ENCODE data around the gene TRIM67.

The TRIM67 gene

GRCh38 chr1:231182317-231182716 lies 20.5 kb downstream of the TRIM67 start:
- H3K4me3 ChIP-seq (ENCODE audit: low read depth, low read length), result no peak overlapping the region

- H3K4me3 ChIP-seq (ENCODE audit: low read depth, low read length), result no peak overlapping the region
These were observed 22.1 kb downstream of the TRIM67 start for GRCh38 chr1:231183639-231184590.

DNA sequence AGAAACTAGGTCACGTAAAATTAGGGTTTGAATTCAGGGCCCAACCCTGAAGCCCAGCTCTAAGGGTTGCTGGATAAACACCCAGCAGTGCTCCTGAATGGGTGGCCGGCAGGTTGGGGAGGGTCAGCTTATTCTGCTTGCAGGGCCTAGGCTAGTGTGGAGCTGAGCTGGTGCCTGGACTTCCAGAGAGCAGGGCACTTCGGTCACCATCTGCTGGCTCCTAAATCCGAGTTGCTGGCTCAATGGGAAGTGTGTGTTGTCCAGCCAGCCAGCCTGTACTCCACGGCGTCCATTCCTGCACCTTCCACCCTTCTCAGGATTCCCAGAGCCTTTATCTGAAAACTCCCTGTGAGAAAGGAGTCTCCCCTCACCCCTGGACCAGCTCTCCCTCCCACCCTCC lies 23.0 kb downstream of the TRIM67 start:
- H3K4me3 ChIP-seq (ENCODE audit: low read depth, low read length), result no peak overlapping the region

DNA sequence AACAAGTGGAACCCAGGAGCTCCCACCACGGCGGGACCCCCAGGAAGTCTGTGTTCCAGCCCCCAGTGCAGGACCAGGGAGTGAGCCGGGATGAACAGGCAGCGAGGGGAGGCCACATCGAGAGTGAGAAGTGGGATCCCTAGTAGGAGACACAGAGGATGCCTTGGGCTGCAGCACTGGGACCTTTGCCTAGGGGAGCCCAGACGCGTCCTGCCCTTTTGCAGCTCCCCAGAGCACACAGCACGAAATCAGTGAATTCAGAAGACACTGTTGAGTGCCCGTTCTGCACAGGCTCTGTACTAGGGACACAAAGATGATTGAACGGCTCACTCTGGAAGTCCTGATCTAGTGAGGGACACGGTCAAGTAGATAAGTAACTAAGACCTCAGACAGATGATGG lies 23.5 kb downstream of the TRIM67 start:
- no peak overlapping the region for H3K4me3 ChIP-seq (ENCODE audit: low read depth, low read length)

DNA sequence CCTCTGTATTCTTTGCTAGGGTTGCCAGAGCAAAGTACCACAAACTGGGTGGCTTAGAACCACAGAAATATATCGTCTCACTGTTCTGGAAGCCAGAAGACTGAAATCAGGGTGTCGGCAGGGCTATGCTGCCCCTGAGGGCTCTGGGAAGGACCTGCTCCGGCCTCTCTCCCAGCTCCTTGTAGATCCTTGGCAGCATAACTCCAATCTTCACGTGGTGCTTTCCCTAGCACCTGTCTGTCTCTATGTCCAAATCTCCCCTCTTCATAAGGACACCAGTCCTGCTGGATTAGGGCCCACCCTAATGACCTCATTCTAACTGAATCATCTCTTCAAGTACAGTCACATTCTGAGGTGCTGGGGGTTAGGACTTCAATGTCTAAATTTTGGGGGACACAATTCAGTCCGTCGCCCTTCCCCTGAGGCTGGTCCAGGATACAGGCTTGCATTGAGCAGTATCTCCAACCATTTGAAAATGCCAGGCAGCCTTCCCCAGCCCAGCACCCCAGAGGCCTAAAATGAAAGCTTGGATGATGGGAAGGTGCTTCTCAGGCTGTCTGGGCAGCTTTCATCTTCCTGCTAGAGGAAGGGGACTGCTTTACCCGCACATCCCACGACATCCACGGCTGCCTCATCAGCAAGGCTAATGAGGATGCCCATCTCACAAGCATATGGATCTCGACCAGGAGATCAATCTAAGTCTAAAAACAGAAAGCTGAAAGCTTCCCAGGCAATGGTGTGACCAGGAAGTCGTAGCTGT lies 24.7 kb downstream of the TRIM67 start:
- H3K4me3 ChIP-seq (ENCODE audit: low read depth, low read length), result no peak overlapping the region

GRCh38 chr1:231187571-231187970 lies 25.7 kb downstream of the TRIM67 start:
- H3K4me3 ChIP-seq (ENCODE audit: low read depth, low read length), result no peak overlapping the region

GRCh38 chr1:231188072-231188471 lies 26.2 kb downstream of the TRIM67 start:
- H3K4me3 ChIP-seq (ENCODE audit: low read depth, low read length), result no peak overlapping the region

- no peak overlapping the region for H3K4me3 ChIP-seq (ENCODE audit: low read depth, low read length)
These were observed 26.9 kb downstream of the TRIM67 start for GRCh38 chr1:231188768-231189167.

DNA sequence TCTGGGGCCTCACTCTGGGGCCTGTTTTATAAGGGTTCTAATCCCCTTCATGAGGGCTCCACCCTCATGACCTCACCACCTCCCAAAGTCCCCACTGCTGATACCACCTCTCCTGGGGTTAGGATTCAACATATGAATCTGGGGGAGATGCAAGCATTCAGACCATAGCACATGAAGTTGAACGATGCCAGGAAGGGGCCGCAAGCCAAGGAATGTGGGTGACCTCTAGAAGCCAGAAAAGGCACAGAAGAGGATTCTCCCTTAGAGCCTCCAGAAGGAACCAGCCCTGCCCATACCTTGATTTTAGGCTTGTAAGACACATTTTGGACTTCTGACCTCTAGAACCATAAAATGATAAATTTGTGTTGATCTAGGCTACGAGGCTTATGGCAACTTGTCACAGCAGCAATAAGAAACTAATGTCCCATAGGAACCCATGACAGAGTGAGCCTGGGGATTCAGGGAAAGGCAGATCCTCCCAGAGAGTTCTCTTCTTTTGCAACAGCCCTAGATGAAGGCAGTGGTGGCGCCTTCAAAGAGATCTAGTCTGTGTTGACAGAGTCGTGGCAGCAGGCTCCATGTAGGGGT lies 27.9 kb downstream of the TRIM67 start:
- no peak overlapping the region for H3K4me3 ChIP-seq (ENCODE audit: low read depth, low read length)

DNA sequence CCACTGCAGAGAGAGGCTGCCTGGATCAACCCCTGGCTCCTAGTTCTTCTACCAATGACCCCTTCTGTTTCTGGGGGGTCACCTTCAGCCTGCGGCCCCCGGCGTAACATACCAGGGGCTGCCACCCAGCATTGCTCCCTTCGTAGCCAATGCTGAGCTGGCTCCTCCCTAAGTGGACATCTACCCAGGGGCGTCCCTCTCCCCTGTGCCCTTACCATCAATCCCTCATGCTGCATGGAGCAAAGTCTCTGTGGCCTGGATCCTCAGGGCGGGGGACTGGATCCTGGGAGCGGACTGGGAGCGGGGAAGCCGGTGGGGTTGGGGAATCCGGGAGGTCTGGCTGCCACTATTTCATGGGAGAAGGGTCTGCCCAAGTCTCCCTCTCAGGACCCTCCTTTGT lies 28.6 kb downstream of the TRIM67 start:
- no peak overlapping the region for H3K4me3 ChIP-seq (ENCODE audit: low read depth, low read length)

DNA sequence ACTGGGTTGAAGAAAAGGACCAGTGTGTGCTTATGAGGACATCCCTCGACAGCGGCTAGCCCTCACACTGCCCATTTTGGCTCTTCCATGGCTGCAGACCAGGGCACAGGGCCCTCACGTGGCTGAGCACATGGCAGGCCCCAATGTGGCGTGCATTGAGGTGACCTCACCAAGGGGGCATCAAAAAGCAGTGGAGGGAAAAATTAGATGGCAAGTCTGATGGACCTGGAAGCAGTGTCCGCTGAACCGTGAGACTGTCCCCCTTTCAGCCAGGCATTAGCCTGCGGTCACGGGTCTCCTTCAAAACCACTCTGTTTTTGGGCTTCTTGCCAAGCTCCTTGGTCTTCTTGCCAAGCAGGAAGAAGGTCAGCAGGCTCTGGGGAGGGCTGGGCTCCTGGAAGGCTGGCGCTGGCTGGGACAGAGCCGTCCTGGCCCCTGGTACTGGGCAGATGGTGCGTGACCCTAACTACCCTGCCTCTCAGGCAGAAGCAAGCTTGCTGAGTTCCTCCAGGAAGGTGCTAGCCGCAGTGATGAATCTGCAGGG lies 30.8 kb downstream of the TRIM67 start:
- H3K4me3 ChIP-seq (ENCODE audit: low read depth, low read length), result no peak overlapping the region

DNA sequence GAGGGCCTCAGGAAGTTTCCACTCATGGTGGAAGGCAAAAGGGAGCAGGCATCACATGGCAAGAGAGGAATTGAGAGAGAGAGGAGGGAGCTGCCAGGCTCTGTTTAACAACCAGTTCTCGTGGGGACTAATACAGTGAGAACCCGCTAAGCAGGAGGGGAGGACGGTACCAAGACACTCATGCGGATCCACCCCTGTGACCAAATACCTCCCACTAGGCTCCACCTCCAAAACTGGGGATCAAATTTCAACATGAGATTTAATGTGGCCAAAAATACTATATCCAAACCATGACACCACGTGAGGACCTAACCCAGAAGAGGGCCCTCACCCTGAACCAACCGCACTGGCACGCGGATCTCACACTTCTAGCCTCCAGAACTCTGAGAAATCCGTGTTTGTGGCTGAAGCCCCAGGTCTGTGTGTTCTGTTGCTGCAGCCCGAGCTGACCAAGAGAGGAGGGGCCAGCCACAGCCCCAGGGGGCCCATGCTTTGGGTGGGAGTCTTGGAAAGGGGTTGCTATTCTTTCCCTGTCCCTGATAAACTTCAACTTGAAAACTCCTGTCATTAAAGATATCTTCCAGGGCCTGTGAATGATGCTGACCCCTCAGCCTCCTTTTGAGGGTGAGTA lies 32.0 kb downstream of the TRIM67 start:
- no peak overlapping the region for H3K4me3 ChIP-seq (ENCODE audit: low read depth, low read length)

DNA sequence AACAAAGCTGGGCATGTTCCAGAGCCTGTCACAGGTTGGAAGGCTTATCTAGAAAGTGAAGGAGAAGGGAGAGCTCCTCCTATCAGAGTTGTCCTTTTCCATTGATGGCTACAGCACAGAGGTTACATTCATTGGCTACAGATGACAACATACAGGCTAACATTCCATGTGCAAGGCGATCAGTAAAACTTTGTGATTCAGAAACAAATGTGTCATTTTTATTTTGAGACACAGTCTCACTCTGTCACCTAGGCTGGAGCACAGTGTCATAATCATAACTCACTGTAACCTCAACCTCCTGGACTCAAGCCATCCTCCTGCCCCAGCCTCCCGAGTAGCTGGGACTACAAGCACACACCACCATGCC lies 32.6 kb downstream of the TRIM67 start:
- H3K4me3 ChIP-seq (ENCODE audit: low read depth, low read length), result no peak overlapping the region

GRCh38 chr1:231194843-231195516 lies 33.1 kb downstream of the TRIM67 start:
- no peak overlapping the region for H3K4me3 ChIP-seq (ENCODE audit: low read depth, low read length)

DNA sequence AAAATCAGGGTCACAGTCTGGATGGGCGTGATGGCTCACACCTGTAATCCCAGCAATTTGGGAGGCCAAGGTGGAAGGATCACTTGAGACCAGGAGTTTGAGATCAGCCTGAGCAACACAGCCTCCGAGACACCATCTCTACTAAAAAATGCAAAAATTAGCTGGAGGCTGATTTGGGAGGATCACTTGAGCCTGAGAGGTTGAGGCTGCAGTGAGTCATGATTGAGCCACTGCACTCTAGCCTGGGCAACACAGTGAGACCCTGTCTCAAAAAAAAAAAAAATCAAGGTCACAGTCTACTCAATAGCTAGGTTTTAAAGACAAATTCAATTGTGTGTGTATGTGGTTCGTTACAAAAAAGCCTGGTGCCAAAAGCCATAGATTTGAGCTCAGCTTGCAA lies 34.4 kb downstream of the TRIM67 start:
- no peak overlapping the region for H3K4me3 ChIP-seq (ENCODE audit: low read depth, low read length)

- H3K4me3 ChIP-seq (ENCODE audit: low read depth, low read length), result no peak overlapping the region
These were observed 34.9 kb downstream of the TRIM67 start for GRCh38 chr1:231196728-231197127.

GRCh38 chr1:231199868-231200267 lies 38.0 kb downstream of the TRIM67 start:
- no peak overlapping the region for H3K4me3 ChIP-seq (ENCODE audit: low read depth, low read length)

DNA sequence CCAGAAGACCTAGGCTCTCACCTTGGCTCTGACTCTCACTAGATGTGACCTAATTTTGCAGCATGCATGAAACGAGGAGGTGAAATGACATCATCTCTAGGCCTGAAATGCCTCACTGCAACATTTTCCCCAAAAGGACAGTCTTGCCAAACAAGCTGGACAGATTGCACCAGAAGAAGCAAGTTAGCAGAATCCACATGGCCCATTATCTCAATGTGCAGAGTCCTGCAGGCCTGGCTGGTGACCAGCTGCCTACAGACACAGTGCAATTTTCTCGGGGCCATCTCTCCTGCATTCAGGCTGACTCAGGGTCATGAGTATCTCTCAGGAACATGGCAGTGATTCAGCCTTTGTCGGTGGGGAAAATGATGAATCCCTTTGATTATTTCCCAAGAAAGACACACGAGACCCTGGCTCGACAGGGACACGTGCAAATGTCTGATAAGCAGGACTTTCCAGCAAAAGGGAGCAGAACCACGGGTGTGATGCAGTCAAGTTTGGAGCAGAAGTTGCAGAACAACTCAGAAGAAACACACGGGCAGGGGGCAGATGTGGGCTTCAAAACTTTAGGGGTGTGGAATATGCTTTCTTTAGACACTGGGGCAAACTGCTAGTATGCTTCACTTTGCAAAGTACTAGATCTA lies 38.7 kb downstream of the TRIM67 start:
- no peak overlapping the region for H3K4me3 ChIP-seq (ENCODE audit: low read depth, low read length)

DNA sequence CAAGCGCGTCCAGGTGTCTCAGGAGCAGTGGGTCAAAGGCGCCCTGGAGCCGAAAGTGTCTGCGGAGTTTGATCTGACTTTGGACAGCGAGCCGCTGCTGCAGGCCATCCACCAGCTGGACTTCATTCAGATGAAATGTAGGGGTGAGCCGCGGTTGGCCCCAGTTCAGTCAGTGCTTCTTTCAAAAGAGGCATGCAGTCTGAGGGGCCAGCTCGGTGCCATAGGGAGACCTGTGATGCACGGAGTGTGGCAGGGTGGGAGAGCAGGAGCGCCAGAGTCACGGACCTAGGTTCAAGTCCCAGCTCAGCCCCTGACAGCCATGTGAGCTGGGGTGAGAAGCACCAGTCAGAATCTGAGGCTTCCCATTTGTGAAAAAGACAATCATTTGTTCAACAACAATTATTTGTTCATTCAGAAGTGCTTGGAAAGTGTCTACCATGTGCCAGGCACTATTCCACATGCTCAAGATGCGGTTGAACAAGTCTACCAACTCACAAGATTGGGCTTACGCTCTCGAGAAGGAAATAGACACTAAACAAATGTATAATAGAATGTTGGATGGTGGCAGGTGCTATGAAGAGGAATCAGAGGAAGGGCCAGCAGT lies 39.6 kb downstream of the TRIM67 start:
- no peak overlapping the region for H3K4me3 ChIP-seq (ENCODE audit: low read depth, low read length)
